Right atrium auricular region (tissue), 2 donors: ENCODE results near the gene CAVIN2. TPM values are rescaled to one million over a fixed set of nuclear protein-coding genes. Genes with fewer than 3 reads are reported as not detected.

Experiments
- total RNA-seq, 2 donors: library from RNA; depleted of rRNA; stranded (reverse); fragments of >200 nt; gene quantifications; one replicate each; pipeline ENCODE4 v1.1.0, GENCODE V29; 2016

Gene CAVIN2
- total RNA-seq, 2 donors from 2014 or later = 118 to 263 TPM

Other genes with a start within 250 kb of the CAVIN2 start
- gene NABP1, start 169.0 kb downstream of the CAVIN2 start, total RNA-seq = 1 to 10 TPM; 2.2 to 6.0 TPM